GM12865 (cell line): Measurements from ENCODE around the gene NOP14.
A peak's percentile ranks its signal among the peaks of the same experiment; 100 is the strongest.

ENCODE experiments used
- DNase-seq: peaks from one replicate; pipeline ENCODE4 v3.0.0; 2010; ENCODE audit warnings: low read depth
- H3K4me3 ChIP-seq: 2 replicates; pipeline ENCODE4 v1.5.1; 2011; ENCODE audit warnings: mild to moderate bottlenecking, low read depth, low read length, control low read depth
- CTCF ChIP-seq: IDR thresholded peaks from 2 replicates; pipeline ENCODE4 v1.5.1; 2011; ENCODE audit warnings: low read length, control low read depth, low read depth, inconsistent platforms; ENCODE audit not compliant: insufficient read depth; ENCODE audit errors: missing control alignments

Gene NOP14

GRCh38 chr4:2977211-2978088 is 14.2 kb upstream of the NOP14 start:
- H3K4me3 ChIP-seq = no peak overlapping the region
- no peak for TF ChIP-seq CTCF
- DNase-seq = no peak

- no peak overlapping the region for H3K4me3 ChIP-seq
- no peak for TF ChIP-seq CTCF
- DNase-seq = no peak
Observed at GRCh38 chr4:2971275-2971674, 8.1 kb upstream of the NOP14 start.

- TF ChIP-seq CTCF = no peak
- no peak for DNase-seq
- H3K4me3 ChIP-seq = no peak overlapping the region
Observed at GRCh38 chr4:2968381-2968780, 5.2 kb upstream of the NOP14 start.

GRCh38 chr4:2965262-2965661 is 2.1 kb upstream of the NOP14 start:
- no peak overlapping the region for H3K4me3 ChIP-seq

GRCh38 chr4:2964706-2965258 is 1.6 kb upstream of the NOP14 start:
- TF ChIP-seq CTCF = no peak
- no peak for DNase-seq
- no peak overlapping the region for H3K4me3 ChIP-seq

More at GRCh38 chr4:2965262-2965661, 2.1 kb upstream of the NOP14 start:
- TF ChIP-seq CTCF = no peak
- DNase-seq = no peak

- TF ChIP-seq CTCF = no peak
- H3K4me3 ChIP-seq = peak overlapping the region; percentile 62
- peak; percentile 69 for DNase-seq
Observed at GRCh38 chr4:2963966-2964471, 813 bp upstream of the NOP14 start.
